HFFc6 (cell line): ENCODE results near the gene CABLES1. TPM values are rescaled to one million over a fixed set of nuclear protein-coding genes. Genes with fewer than 3 reads are reported as not detected.

Source experiments
- DNase-seq: peaks from one replicate; pipeline ENCODE4 v3.0.0-alpha.2; 2018
- H3K27ac Mint-ChIP-seq: 2 replicates; pipeline ENCODE4 v1.8.0; 2020; ENCODE audit warnings: mild to moderate bottlenecking, mixed read lengths
- H3K27me3 Mint-ChIP-seq: 2 replicates; pipeline ENCODE4 v1.8.0; 2021; ENCODE audit warnings: mild to moderate bottlenecking, moderate library complexity, mixed read lengths; ENCODE audit not compliant: insufficient read depth
- H3K36me3 Mint-ChIP-seq: 2 replicates; pipeline ENCODE4 v1.8.0; 2021; ENCODE audit warnings: low read depth, mixed read lengths
- H3K4me1 Mint-ChIP-seq: 2 replicates; pipeline ENCODE4 v1.8.0; 2020; ENCODE audit warnings: low read depth, mixed read lengths
- H3K4me3 Mint-ChIP-seq: 2 replicates; pipeline ENCODE4 v1.8.0; 2020; ENCODE audit warnings: mild to moderate bottlenecking, moderate library complexity, mixed read lengths
- H3K9me3 Mint-ChIP-seq: 2 replicates; pipeline ENCODE4 v1.8.0; 2020; ENCODE audit warnings: mild to moderate bottlenecking, mixed read lengths
- CTCF ChIP-seq: fragments of 200-600 bp; sonication (generic); IDR thresholded peaks from 2 replicates; pipeline ENCODE4 v1.5.0; 2021; ENCODE audit warnings: antibody characterized with exemption, mild to moderate bottlenecking
- total RNA-seq, 6 experiments: library from RNA; stranded (reverse); fragmentation: NEBNext Ultra II Directional; extraction: Animal tissue kit (Norgen Biotek cat#: 25700); gene quantifications; 2 replicates in 1 of 6; 3 replicates in 5 of 6; pipeline ENCODE4 v1.2.3, GENCODE V29; 2021

The CABLES1 gene
- total RNA-seq, 6 experiments from 2014 or later = 6.2 to 9.3 (median 8.5) TPM

GRCh38 chr18:23129355-23130002, 5.8 kb upstream of the CABLES1 start:
- Mint-ChIP-seq H3K4me1 (0 out of 2 replicates have a peak, but pooled peaks cover 8% of the 10 kb centered on the region), H3K9me3 (no peaks in the 10 kb centered on the region), H3K36me3 (no peaks in the 10 kb centered on the region), H3K27ac (no peak overlapping the region), H3K4me3 (no peak overlapping the region), H3K27me3 (no peaks in the 10 kb centered on the region; the same call in none of the 2 replicates)
- no peak for DNase-seq
- no peak for TF ChIP-seq CTCF

- TF ChIP-seq CTCF = peak; percentile 97
- Mint-ChIP-seq H3K4me3 (no peak overlapping the region), H3K36me3 (no peaks in the 10 kb centered on the region), H3K27ac (no peak overlapping the region), H3K4me1 (0 out of 2 replicates have a peak, but pooled peaks cover 11% of the 10 kb centered on the region), H3K9me3 (no peaks in the 10 kb centered on the region), H3K27me3 (no peaks in the 10 kb centered on the region; the same call in 1 of the 2 replicates)
- peak; percentile 65 for DNase-seq
Measured at GRCh38 chr18:23131693-23132319, 3.5 kb upstream of the CABLES1 start.

- Mint-ChIP-seq H3K4me1 (peaks cover 23% of the 10 kb centered on the region), H3K9me3 (no peaks in the 10 kb centered on the region), H3K4me3 (peak overlapping the region; percentile 82), H3K36me3 (no peaks in the 10 kb centered on the region; the same call in 1 of the 2 replicates), H3K27me3 (no peaks in the 10 kb centered on the region), H3K27ac (no peak overlapping the region)
- no peak for TF ChIP-seq CTCF
- DNase-seq = no peak
Measured at GRCh38 chr18:23133860-23134779, 1.2 kb upstream of the CABLES1 start.

GRCh38 chr18:23135550-23136325, 453 bp downstream of the CABLES1 start:
- TF ChIP-seq CTCF = no peak
- peaks cover 19% of the 10 kb centered on the region for H3K4me1 Mint-ChIP-seq
- no peaks in the 10 kb centered on the region for H3K9me3 Mint-ChIP-seq
- no peak for DNase-seq
- H3K27me3 Mint-ChIP-seq = no peaks in the 10 kb centered on the region
- peak overlapping the region; percentile 82; the same call in 1 of the 2 replicates for H3K4me3 Mint-ChIP-seq
- H3K27ac Mint-ChIP-seq = no peak overlapping the region
- no peaks in the 10 kb centered on the region; the same call in 1 of the 2 replicates for H3K36me3 Mint-ChIP-seq
